ENCODE results near the gene E2F6. TPM values are rescaled to one million over a fixed set of nuclear protein-coding genes. Genes with fewer than 3 reads are reported as not detected.

E2F6 gene
- total and polyA plus RNA-seq, 2 of the 8 experiments (the other 6 are each of a cell fraction or from before 2014, with no cell fraction given), result 8.3 to 14.9 TPM

DNA sequence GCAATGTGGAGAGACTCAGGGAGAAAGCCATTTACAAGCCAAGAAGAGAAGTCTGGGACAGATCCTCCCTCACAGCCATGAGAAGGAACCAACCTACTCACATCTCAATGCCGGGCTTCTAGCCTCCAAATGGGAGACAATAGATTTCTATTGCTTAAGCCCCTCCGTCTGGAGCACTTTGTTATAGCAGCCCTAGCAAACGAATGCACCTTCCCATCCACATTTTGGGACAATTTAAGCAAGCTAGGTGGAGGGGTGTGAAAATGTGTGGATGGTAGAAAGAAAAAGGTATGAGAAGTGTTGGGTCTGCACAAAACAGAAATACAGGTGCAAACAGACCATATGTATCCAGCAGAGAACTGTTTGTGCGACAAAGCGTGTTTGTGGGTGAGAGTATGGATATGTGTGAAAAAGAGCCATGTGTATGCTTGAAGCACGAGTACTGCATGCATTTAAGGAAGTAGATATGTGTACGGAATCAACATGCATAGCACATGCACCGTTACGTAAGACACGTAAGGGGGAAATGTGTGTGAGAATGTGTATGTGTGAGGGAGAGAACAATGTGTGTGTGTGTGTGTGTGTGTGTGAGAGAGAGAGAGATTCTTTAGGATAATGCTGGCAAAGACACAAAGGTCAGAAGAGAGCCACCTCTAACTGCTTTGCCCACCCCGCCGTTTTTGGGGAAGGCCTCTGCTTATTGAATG, 13.1 kb upstream of the E2F6 start:
- no peak overlapping the region for H3K9ac ChIP-seq (replicated peaks in 1 of 4; ENCODE audit: extremely low read depth in 1 of 4, low read depth in 3 of 4, low read length in 3 of 4)
- H3K9me3 ChIP-seq (ENCODE audit: insufficient read depth in 2 of 2, low read depth in 1 of 2, low read length in 1 of 2), result no peaks in the 10 kb centered on the region
- H3K4me2 ChIP-seq (ENCODE audit: insufficient read depth in 1 of 2, low read depth in 2 of 2, low read length in 2 of 2), result no peak overlapping the region
- peaks cover 2% of the 10 kb centered on the region; the same call in 1 of the 2 replicates for H3K79me1 ChIP-seq (ENCODE audit: low read depth, low read length)
- no peak overlapping the region for H4K8ac ChIP-seq (ENCODE audit: extremely low read depth, insufficient read depth, low read length)
- no peak overlapping the region for H2AFZ ChIP-seq (ENCODE audit: low read length)
- 0 out of 2 replicates have a peak overlapping the region, but pooled peaks have one; percentile 45 for H2AK5ac ChIP-seq (ENCODE audit: low read depth, low read length)
- POLR2A ChIA-PET (ENCODE audit: partially characterized antibody), result no interaction called here
- H3K27ac ChIP-seq (ENCODE audit: low read depth, low read length), result no peak overlapping the region
- H3K14ac ChIP-seq (ENCODE audit: insufficient read length), result no peak overlapping the region
- H3K36me3 ChIP-seq (ENCODE audit: control insufficient read depth in 2 of 4, insufficient read depth in 4 of 4, low read length in 3 of 4), result no peaks in the 10 kb centered on the region
- H3K23me2 ChIP-seq (ENCODE audit: low read depth, low read length), result peaks cover 15% of the 10 kb centered on the region
- no peaks in the 10 kb centered on the region for H4K20me1 ChIP-seq (replicated peaks in 1 of 2; ENCODE audit: control insufficient read depth in 1 of 2, insufficient read depth in 2 of 2, low read length in 2 of 2)
- no peak overlapping the region for H3K4me3 ChIP-seq (ENCODE audit: extremely low read depth in 1 of 4, insufficient read depth in 2 of 4, low read depth in 3 of 4, low read length in 4 of 4)
- H3K18ac ChIP-seq (ENCODE audit: extremely low read depth, low read length), result no peak overlapping the region
- 91 to 100% methylated on average over 1 to 12 of the region's 12 CpGs for WGBS, 2 experiments (ENCODE audit: extremely low coverage in 1 of 2, insufficient coverage in 1 of 2, insufficient read length in 1 of 2, insufficient replicate concordance in 2 of 2, low coverage in 1 of 2, low lambda C conversion rate in 2 of 2, missing lambda C conversion rate in 1 of 2)
- H2BK120ac ChIP-seq (replicated peaks; ENCODE audit: low read depth, low read length), result peak overlapping the region; percentile 15
- CTCF ChIA-PET (ENCODE audit: partially characterized antibody), result interaction anchor here (0.6 to 20.6 kb wide), 21 partner anchors 11 to 486 kb away, joined by 3 to 558 read pairs (median 4); no protein-coding TSS in a partner anchor
- H3K4me1 ChIP-seq (replicated peaks in 1 of 4; ENCODE audit: control insufficient read depth in 3 of 4, insufficient read depth in 4 of 4, low read length in 3 of 4), result peaks cover 0 to 5% (median 3%) of the 10 kb centered on the region in 4 experiments; a peak in 4 of 7 replicates
- no peak overlapping the region for H3K56ac ChIP-seq (replicated peaks; ENCODE audit: insufficient read length, low read depth, low read length)
- peaks cover 0 to 3% of the 10 kb centered on the region in 2 experiments; a peak in 2 of 4 replicates for H3K79me2 ChIP-seq (ENCODE audit: control insufficient read depth in 1 of 2, insufficient read depth in 2 of 2, low read length in 2 of 2)
- H3K4ac ChIP-seq (replicated peaks; ENCODE audit: insufficient read length, low read depth, low read length), result peak overlapping the region; percentile 4
- DNase-seq (ENCODE audit: low read depth in 1 of 2, low spot score in 2 of 2) (no peak), FAIRE-seq (no peak)
- 0 out of 2 replicates have a peak overlapping the region, but pooled peaks have one; percentile 43 for H2BK20ac ChIP-seq (ENCODE audit: low read length)
- no peak overlapping the region for H3K23ac ChIP-seq (ENCODE audit: insufficient read length)
- H2BK15ac ChIP-seq (ENCODE audit: low read length), result peak overlapping the region; percentile 34; the same call in 1 of the 2 replicates
- H4K91ac ChIP-seq (replicated peaks; ENCODE audit: insufficient read length, low read length), result no peak overlapping the region
- H3K27me3 ChIP-seq (replicated peaks in 1 of 4; ENCODE audit: control insufficient read depth in 3 of 4, extremely low read depth in 1 of 4, insufficient read depth in 3 of 4, low read length in 3 of 4), result peaks cover 0 to 16% (median 13%) of the 10 kb centered on the region in 4 experiments; a peak in 6 of 7 replicates
- H4K5ac ChIP-seq (ENCODE audit: insufficient read length, low read depth, low read length), result no peak overlapping the region
- H2BK5ac ChIP-seq (ENCODE audit: low read depth, low read length), result no peak overlapping the region
- TF ChIP-seq SP4 (IDR thresholded peaks at IDR 0.05; ENCODE audit: low read length) (no peak), JUN (IDR thresholded peaks at IDR 0.05; ENCODE audit: low read depth, low read length) (no peak), HDAC6 (IDR thresholded peaks at IDR 0.05; ENCODE audit: low read depth, low read length) (no peak), USF2 (IDR thresholded peaks at IDR 0.05; ENCODE audit: low read length) (no peak), TEAD4 (IDR thresholded peaks at IDR 0.05; ENCODE audit: low read depth, low read length) (no peak)
- no peak overlapping the region for H2BK12ac ChIP-seq (ENCODE audit: low read depth, low read length)

All from H1 (cell line).